WERI-Rb-1 (cell line): Measurements from ENCODE around the gene ANO2.

ENCODE experiments used
- DNase-seq: peaks from one replicate; pipeline ENCODE4 v3.0.0-alpha.2; 2020
- H3K27ac ChIP-seq: fragments of 250-450 bp; sonication (Bioruptor Pico); 2 replicates; pipeline ENCODE4 v1.5.1; 2020; ENCODE audit warnings: mild to moderate bottlenecking, moderate library complexity
- H3K27me3 ChIP-seq: fragments of 250-450 bp; sonication (Bioruptor Pico); 2 replicates; pipeline ENCODE4 v1.5.1; 2021; ENCODE audit warnings: mild to moderate bottlenecking, low read depth, moderate library complexity; ENCODE audit not compliant: insufficient read depth, severe bottlenecking
- H3K36me3 ChIP-seq: fragments of 250-450 bp; sonication (Bioruptor Pico); 2 replicates; pipeline ENCODE4 v1.5.1; 2020; ENCODE audit warnings: mild to moderate bottlenecking, moderate library complexity
- H3K4me3 ChIP-seq: 2 replicates; pipeline ENCODE4 v1.5.1; 2011; ENCODE audit warnings: low read depth, mild to moderate bottlenecking, control low read depth, low read length
- H3K9me3 ChIP-seq: fragments of 250-450 bp; sonication (Bioruptor Pico); 2 replicates; pipeline ENCODE4 v1.5.1; 2021; ENCODE audit warnings: mild to moderate bottlenecking, moderate library complexity; ENCODE audit not compliant: severe bottlenecking
- TF ChIP-seq, protein P1 (sequence below): IDR thresholded peaks from 2 replicates; pipeline ENCODE4 v1.5.1; 2011; ENCODE audit warnings: low read depth, mild to moderate bottlenecking, control low read depth, inconsistent platforms, low read length

Gene ANO2

DNA sequence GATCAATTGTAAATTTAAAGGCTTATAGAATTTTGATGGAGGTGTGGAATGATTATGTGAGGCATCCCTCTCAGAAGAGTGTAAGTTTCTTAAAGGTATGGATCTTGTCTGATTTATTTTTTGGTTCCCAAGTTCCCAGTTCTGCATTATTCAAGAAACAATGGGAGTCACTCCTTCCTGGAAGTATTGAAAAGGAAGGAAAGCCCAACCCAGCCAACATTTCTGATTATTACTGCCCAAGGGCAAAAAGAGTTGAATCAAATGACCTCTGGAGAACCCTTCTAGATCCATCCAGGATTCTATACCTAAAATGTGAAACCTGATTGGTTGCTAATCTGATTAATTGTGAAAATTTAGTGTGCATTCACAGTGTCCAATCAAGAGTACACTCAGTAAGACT is 166.2 kb downstream of the ANO2 start:
- Histone ChIP-seq H3K27ac (no peak overlapping the region), H3K36me3 (no peaks in the 10 kb centered on the region; the same call in 1 of the 2 replicates), H3K27me3 (no peaks in the 10 kb centered on the region), H3K4me3 (no peak overlapping the region), H3K9me3 (no peaks in the 10 kb centered on the region)
- no peak for DNase-seq
- TF ChIP-seq, protein P1, sequence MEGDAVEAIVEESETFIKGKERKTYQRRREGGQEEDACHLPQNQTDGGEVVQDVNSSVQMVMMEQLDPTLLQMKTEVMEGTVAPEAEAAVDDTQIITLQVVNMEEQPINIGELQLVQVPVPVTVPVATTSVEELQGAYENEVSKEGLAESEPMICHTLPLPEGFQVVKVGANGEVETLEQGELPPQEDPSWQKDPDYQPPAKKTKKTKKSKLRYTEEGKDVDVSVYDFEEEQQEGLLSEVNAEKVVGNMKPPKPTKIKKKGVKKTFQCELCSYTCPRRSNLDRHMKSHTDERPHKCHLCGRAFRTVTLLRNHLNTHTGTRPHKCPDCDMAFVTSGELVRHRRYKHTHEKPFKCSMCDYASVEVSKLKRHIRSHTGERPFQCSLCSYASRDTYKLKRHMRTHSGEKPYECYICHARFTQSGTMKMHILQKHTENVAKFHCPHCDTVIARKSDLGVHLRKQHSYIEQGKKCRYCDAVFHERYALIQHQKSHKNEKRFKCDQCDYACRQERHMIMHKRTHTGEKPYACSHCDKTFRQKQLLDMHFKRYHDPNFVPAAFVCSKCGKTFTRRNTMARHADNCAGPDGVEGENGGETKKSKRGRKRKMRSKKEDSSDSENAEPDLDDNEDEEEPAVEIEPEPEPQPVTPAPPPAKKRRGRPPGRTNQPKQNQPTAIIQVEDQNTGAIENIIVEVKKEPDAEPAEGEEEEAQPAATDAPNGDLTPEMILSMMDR = no peak

DNA sequence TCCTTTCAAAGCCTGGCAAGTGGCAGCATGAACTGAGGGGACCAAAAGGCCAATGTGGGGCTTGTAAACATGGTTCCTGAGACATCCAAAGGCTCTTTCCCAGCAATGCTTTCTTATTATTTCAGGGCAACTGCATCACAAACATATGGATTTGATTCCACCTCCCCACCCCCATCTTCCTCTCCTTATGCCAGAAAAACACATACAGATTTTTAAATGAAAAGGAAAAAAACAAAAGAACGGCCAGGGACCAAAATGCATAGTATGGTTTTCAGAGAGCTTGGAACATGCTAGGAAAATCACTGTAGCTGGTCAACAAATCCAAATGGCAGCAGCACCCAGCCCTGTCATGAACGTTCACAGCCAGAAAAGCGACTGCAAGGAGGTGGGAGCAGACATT is 167.6 kb downstream of the ANO2 start:
- TF ChIP-seq, protein P1 = no peak
- Histone ChIP-seq H3K27ac (no peak overlapping the region), H3K9me3 (no peaks in the 10 kb centered on the region), H3K36me3 (no peaks in the 10 kb centered on the region), H3K4me3 (no peak overlapping the region), H3K27me3 (no peaks in the 10 kb centered on the region)
- DNase-seq = no peak

DNA sequence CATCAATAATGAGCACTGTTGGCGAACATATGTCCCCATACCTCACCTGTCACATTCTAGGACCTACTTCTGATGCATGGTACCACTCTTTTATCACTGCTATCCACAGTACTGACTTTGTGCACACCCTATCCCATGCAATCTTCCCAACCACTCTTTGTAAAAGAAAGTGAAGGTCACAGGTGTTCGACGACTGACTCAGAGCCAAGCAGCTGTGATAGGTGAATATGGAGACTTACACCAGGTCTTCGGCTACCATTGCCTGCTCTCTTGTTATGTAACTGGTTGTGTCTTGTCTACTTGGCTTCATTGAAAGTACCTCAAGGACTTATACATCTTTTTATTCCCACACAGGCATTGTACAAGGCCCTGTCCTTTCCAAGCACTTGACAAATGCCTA is 169.0 kb downstream of the ANO2 start:
- H3K4me3 ChIP-seq = no peak overlapping the region
- no peaks in the 10 kb centered on the region for H3K27me3 ChIP-seq
- TF ChIP-seq, protein P1 = no peak
- no peaks in the 10 kb centered on the region; the same call in 1 of the 2 replicates for H3K36me3 ChIP-seq
- no peak for DNase-seq
- no peaks in the 10 kb centered on the region for H3K9me3 ChIP-seq
- H3K27ac ChIP-seq = no peak overlapping the region

DNA sequence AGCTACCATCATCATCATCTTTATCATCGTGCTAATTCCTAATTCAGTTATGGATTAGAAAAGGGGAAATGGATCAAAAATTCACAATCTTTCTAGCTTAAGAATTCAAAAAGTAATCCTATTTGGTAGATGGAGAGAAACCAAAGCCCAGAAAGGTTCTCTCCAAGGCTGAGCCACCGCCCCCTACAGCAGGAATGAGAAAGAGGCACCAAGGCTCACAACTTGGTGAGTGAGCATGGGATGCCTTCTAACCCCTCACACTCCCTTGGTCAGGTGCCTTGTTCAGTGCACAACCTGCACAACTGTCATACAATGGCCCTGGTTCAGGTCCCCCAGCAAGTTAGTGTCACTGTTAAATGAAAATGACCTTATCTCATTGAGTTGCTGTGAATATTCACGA is 171.5 kb downstream of the ANO2 start:
- Histone ChIP-seq H3K9me3 (no peaks in the 10 kb centered on the region), H3K27ac (no peak overlapping the region), H3K27me3 (no peaks in the 10 kb centered on the region), H3K4me3 (no peak overlapping the region), H3K36me3 (peaks cover 3% of the 10 kb centered on the region; the same call in 1 of the 2 replicates)
- no peak for DNase-seq
- TF ChIP-seq, protein P1 = 0 out of 2 replicates have a peak, but pooled peaks have one; percentile 25

DNA sequence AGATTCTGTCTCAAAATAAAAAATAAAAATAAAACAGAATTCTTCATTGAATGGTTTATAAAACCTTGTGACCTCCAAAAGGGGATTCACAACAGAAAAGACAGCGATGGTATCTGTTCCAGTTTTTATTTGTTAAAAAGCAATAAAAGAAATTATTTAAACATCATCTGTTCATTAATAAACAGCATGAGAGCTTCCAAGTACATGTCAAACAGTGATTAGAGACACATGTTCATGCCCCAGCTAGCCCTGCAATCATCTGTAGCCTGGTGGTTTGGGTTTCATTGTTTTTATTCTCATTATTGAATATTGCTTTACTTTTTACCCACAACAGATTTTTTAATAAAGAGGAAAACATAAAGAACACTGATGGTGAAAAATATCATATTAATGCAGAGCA is 173.3 kb downstream of the ANO2 start:
- TF ChIP-seq, protein P1 = no peak
- H3K36me3 ChIP-seq = peaks cover 3% of the 10 kb centered on the region; the same call in 1 of the 2 replicates
- H3K9me3 ChIP-seq = no peaks in the 10 kb centered on the region
- no peak overlapping the region for H3K27ac ChIP-seq
- no peaks in the 10 kb centered on the region for H3K27me3 ChIP-seq
- no peak for DNase-seq
- H3K4me3 ChIP-seq = no peak overlapping the region

DNA sequence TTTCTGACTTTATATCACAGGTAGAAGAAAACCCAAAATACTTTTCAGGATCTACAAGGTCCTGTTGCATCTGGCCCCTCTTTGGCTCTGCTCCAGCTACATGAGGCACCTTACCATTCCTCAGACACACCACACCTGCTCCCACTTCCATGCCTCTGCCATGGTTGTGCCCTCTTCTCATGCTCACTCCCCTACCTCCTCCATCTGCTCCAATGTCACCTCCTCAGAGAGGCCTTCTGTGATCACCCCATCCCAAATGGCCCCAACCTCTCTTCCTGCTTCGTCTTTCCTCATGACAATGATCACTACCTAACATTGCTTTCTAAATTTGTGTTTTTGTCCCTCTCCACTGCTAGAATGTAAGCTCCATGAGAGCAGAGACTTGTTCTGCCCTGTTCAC is 174.3 kb downstream of the ANO2 start:
- peaks cover 3% of the 10 kb centered on the region; the same call in 1 of the 2 replicates for H3K36me3 ChIP-seq
- H3K27me3 ChIP-seq = no peaks in the 10 kb centered on the region
- DNase-seq = no peak
- H3K9me3 ChIP-seq = no peaks in the 10 kb centered on the region
- no peak overlapping the region for H3K4me3 ChIP-seq
- no peak overlapping the region for H3K27ac ChIP-seq
- TF ChIP-seq, protein P1 = no peak
